ENCODE results near the gene TM9SF3.

TM9SF3 gene

GRCh38 chr10:96578633-96579032, 8.2 kb downstream of the TM9SF3 start:
- Histone ChIP-seq H3K79me2 (ENCODE audit: control insufficient read depth, insufficient read depth, low read length, poor library complexity) (peaks cover 7% of the 10 kb centered on the region), H4K91ac (ENCODE audit: low read depth, low read length) (no peak overlapping the region), H4K12ac (ENCODE audit: low read depth, low read length) (no peak overlapping the region), H3K9ac (ENCODE audit: low read length) (no peak overlapping the region), H3K4me2 (ENCODE audit: low read length) (no peak overlapping the region), H3K23ac (ENCODE audit: low read length) (no peak overlapping the region), H3K18ac (ENCODE audit: low read length) (no peak overlapping the region), H3K27ac (ENCODE audit: low read depth, low read length) (no peak overlapping the region), H2AFZ (ENCODE audit: insufficient read depth, low read length, poor library complexity) (no peak overlapping the region), H3K27me3 (ENCODE audit: insufficient read depth, low read length) (no peaks in the 10 kb centered on the region), H2BK12ac (ENCODE audit: low read length) (no peak overlapping the region), H3K4ac (ENCODE audit: low read depth, low read length) (peak overlapping the region; percentile 72), H3K14ac (ENCODE audit: low read length) (no peak overlapping the region), H3K79me1 (ENCODE audit: low read length) (no peaks in the 10 kb centered on the region), H3K4me1 (ENCODE audit: control insufficient read depth in 1 of 2, insufficient read depth in 2 of 2, low read length in 2 of 2) (no peaks in the 10 kb centered on the region), H4K8ac (ENCODE audit: low read depth, low read length) (no peak overlapping the region), H2AK5ac (ENCODE audit: low read length) (no peak overlapping the region), H2BK120ac (ENCODE audit: insufficient read depth, low read length, poor library complexity) (no peak overlapping the region), H3K36me3 (ENCODE audit: control insufficient read depth in 1 of 2, insufficient read depth in 2 of 2, low read length in 2 of 2) (peaks cover 5 to 8% of the 10 kb centered on the region in 2 experiments), H2BK5ac (ENCODE audit: low read depth, low read length, poor library complexity) (no peak overlapping the region), H3K9me3 (ENCODE audit: insufficient read depth, low read depth, low read length) (no peaks in the 10 kb centered on the region), H3K4me3 (ENCODE audit: low read depth, low read length) (no peak overlapping the region)
- DNase-seq, result peak in 1 of 2 donors; percentile 26
- no CpG with 5 or more reads among the region's 5 CpGs for WGBS (ENCODE audit: extremely low coverage, insufficient coverage, insufficient read length)

DNA sequence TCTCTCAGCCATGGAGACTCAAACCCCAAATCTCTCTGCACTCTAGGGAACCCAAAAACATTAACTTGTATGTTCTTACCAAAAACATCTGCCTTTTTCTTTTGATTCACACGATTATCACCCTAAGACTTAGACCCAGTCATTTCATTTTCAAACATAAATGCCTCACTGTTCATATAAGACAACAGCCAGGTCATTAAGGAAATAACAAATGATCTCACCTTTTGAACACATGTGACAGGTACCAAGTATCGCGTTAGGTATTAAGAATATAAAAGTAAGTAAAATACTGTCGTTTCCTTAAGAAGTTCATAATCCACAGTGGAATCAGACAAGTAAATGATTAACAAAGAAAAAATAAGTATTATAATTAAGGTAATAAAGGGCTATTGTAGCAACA, 8.8 kb downstream of the TM9SF3 start:
- H2AFZ ChIP-seq (ENCODE audit: insufficient read depth, low read length, poor library complexity), result no peak overlapping the region
- H3K23ac ChIP-seq (ENCODE audit: low read length), result no peak overlapping the region
- H3K18ac ChIP-seq (ENCODE audit: low read length), result no peak overlapping the region
- H3K4ac ChIP-seq (ENCODE audit: low read depth, low read length), result no peak overlapping the region
- no peak overlapping the region for H2BK12ac ChIP-seq (ENCODE audit: low read length)
- DNase-seq, result no peak
- peaks cover 7% of the 10 kb centered on the region for H3K79me2 ChIP-seq (ENCODE audit: control insufficient read depth, insufficient read depth, low read length, poor library complexity)
- H3K36me3 ChIP-seq (ENCODE audit: control insufficient read depth in 1 of 2, insufficient read depth in 2 of 2, low read length in 2 of 2), result peaks cover 5 to 8% of the 10 kb centered on the region in 2 experiments
- H3K14ac ChIP-seq (ENCODE audit: low read length), result no peak overlapping the region
- no peak overlapping the region for H4K91ac ChIP-seq (ENCODE audit: low read depth, low read length)
- no peaks in the 10 kb centered on the region for H3K27me3 ChIP-seq (ENCODE audit: insufficient read depth, low read length)
- H3K4me3 ChIP-seq (ENCODE audit: low read depth, low read length), result no peak overlapping the region
- H3K9me3 ChIP-seq (ENCODE audit: insufficient read depth, low read depth, low read length), result no peaks in the 10 kb centered on the region
- H3K4me2 ChIP-seq (ENCODE audit: low read length), result no peak overlapping the region
- no peaks in the 10 kb centered on the region for H3K79me1 ChIP-seq (ENCODE audit: low read length)
- no peak overlapping the region for H2BK5ac ChIP-seq (ENCODE audit: low read depth, low read length, poor library complexity)
- WGBS (ENCODE audit: extremely low coverage, insufficient coverage, insufficient read length), result no CpG with 5 or more reads among the region's 4 CpGs
- no peak overlapping the region for H4K12ac ChIP-seq (ENCODE audit: low read depth, low read length)
- no peak overlapping the region for H3K9ac ChIP-seq (ENCODE audit: low read length)
- H3K4me1 ChIP-seq (ENCODE audit: control insufficient read depth in 1 of 2, insufficient read depth in 2 of 2, low read length in 2 of 2), result no peaks in the 10 kb centered on the region
- H2AK5ac ChIP-seq (ENCODE audit: low read length), result no peak overlapping the region
- no peak overlapping the region for H4K8ac ChIP-seq (ENCODE audit: low read depth, low read length)
- no peak overlapping the region for H3K27ac ChIP-seq (ENCODE audit: low read depth, low read length)
- no peak overlapping the region for H2BK120ac ChIP-seq (ENCODE audit: insufficient read depth, low read length, poor library complexity)

- Histone ChIP-seq H3K79me1 (ENCODE audit: low read length) (no peaks in the 10 kb centered on the region), H4K12ac (ENCODE audit: low read depth, low read length) (no peak overlapping the region), H3K9ac (ENCODE audit: low read length) (no peak overlapping the region), H3K36me3 (ENCODE audit: control insufficient read depth in 1 of 2, insufficient read depth in 2 of 2, low read length in 2 of 2) (peaks cover 5 to 10% of the 10 kb centered on the region in 2 experiments), H2BK120ac (ENCODE audit: insufficient read depth, low read length, poor library complexity) (no peak overlapping the region), H3K18ac (ENCODE audit: low read length) (no peak overlapping the region), H3K4me1 (ENCODE audit: control insufficient read depth in 1 of 2, insufficient read depth in 2 of 2, low read length in 2 of 2) (no peaks in the 10 kb centered on the region), H4K8ac (ENCODE audit: low read depth, low read length) (no peak overlapping the region), H4K91ac (ENCODE audit: low read depth, low read length) (no peak overlapping the region), H3K4ac (ENCODE audit: low read depth, low read length) (no peak overlapping the region), H3K79me2 (ENCODE audit: control insufficient read depth, insufficient read depth, low read length, poor library complexity) (peaks cover 6% of the 10 kb centered on the region), H2BK5ac (ENCODE audit: low read depth, low read length, poor library complexity) (no peak overlapping the region), H3K4me2 (ENCODE audit: low read length) (no peak overlapping the region), H3K23ac (ENCODE audit: low read length) (no peak overlapping the region), H2AFZ (ENCODE audit: insufficient read depth, low read length, poor library complexity) (no peak overlapping the region), H2AK5ac (ENCODE audit: low read length) (no peak overlapping the region), H3K14ac (ENCODE audit: low read length) (no peak overlapping the region), H3K27me3 (ENCODE audit: insufficient read depth, low read length) (no peaks in the 10 kb centered on the region), H3K4me3 (ENCODE audit: low read depth, low read length) (no peak overlapping the region), H2BK12ac (ENCODE audit: low read length) (no peak overlapping the region), H3K9me3 (ENCODE audit: insufficient read depth, low read depth, low read length) (no peaks in the 10 kb centered on the region), H3K27ac (ENCODE audit: low read depth, low read length) (no peak overlapping the region)
- no CpG with 5 or more reads among the region's 1 CpG for whole genome bisulfite sequencing (ENCODE audit: extremely low coverage, insufficient coverage, insufficient read length)
- no peak for DNase-seq
Measured at GRCh38 chr10:96577069-96577468, 9.7 kb downstream of the TM9SF3 start.

DNA sequence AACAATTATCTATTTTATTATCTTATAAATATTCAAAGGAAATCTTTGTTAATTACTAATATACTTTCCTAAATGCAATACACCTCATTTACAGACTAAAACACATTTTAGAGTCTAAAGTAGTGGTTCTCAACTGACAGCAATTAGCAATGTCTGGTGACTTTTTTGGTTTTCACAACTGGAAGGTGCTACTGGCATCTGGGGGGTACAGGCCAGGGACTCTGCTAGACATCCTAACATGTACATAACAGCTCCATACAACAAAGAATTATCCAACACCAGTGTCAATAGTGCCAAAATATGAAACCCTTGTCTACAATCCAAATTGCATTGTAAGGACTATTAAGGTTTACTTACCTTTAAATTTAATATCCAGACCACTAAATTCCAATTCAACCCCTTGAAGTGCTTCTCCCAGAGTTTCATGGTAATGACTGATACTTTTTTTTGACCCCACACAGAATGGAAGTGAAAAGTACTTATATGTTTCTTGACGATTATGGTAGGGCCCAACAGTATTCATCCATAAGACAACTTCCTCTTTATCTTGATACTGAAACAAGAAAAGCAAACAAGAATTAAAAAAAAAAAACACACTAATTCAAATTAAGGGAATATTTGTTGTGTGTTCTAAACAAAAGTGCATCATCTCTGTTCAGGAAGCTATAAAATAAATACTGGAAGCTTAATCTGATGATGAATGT, 10.4 kb downstream of the TM9SF3 start:
- Histone ChIP-seq H4K8ac (ENCODE audit: low read depth, low read length) (no peak overlapping the region), H2BK12ac (ENCODE audit: low read length) (no peak overlapping the region), H3K18ac (ENCODE audit: low read length) (no peak overlapping the region), H2AK5ac (ENCODE audit: low read length) (no peak overlapping the region), H2BK120ac (ENCODE audit: insufficient read depth, low read length, poor library complexity) (no peak overlapping the region), H3K4ac (ENCODE audit: low read depth, low read length) (no peak overlapping the region), H3K36me3 (ENCODE audit: control insufficient read depth in 1 of 2, insufficient read depth in 2 of 2, low read length in 2 of 2) (peaks cover 5 to 10% of the 10 kb centered on the region in 2 experiments), H3K9me3 (ENCODE audit: insufficient read depth, low read depth, low read length) (no peaks in the 10 kb centered on the region), H2BK5ac (ENCODE audit: low read depth, low read length, poor library complexity) (no peak overlapping the region), H3K79me1 (ENCODE audit: low read length) (no peaks in the 10 kb centered on the region), H3K4me2 (ENCODE audit: low read length) (no peak overlapping the region), H3K23ac (ENCODE audit: low read length) (no peak overlapping the region), H4K12ac (ENCODE audit: low read depth, low read length) (no peak overlapping the region), H3K14ac (ENCODE audit: low read length) (no peak overlapping the region), H3K4me1 (ENCODE audit: control insufficient read depth in 1 of 2, insufficient read depth in 2 of 2, low read length in 2 of 2) (no peaks in the 10 kb centered on the region), H3K79me2 (ENCODE audit: control insufficient read depth, insufficient read depth, low read length, poor library complexity) (peaks cover 6% of the 10 kb centered on the region), H3K9ac (ENCODE audit: low read length) (no peak overlapping the region), H4K91ac (ENCODE audit: low read depth, low read length) (no peak overlapping the region), H3K4me3 (ENCODE audit: low read depth, low read length) (no peak overlapping the region), H3K27me3 (ENCODE audit: insufficient read depth, low read length) (no peaks in the 10 kb centered on the region), H2AFZ (ENCODE audit: insufficient read depth, low read length, poor library complexity) (no peak overlapping the region), H3K27ac (ENCODE audit: low read depth, low read length) (no peak overlapping the region)
- no CpG with 5 or more reads among the region's 1 CpG for WGBS (ENCODE audit: extremely low coverage, insufficient coverage, insufficient read length)
- no peak for DNase-seq
